AG09319 (cell line): ENCODE results near the gene DERL3.

Source experiments
- DNase-seq: peaks from one replicate; pipeline ENCODE4 v3.0.0-alpha.2; 2010; ENCODE audit warnings: low read depth; ENCODE audit errors: extremely low read depth
- CTCF ChIP-seq: IDR thresholded peaks from 2 replicates; pipeline ENCODE4 v1.5.1; 2011; ENCODE audit warnings: low read depth, mild to moderate bottlenecking, inconsistent platforms, low read length, moderate library complexity

DERL3 gene

GRCh38 chr22:23846081-23846469 lies 7.3 kb upstream of the DERL3 start:
- no peak for TF ChIP-seq CTCF
- DNase-seq, result no peak

- no peak for DNase-seq
- no peak for TF ChIP-seq CTCF
Observed at GRCh38 chr22:23845265-23846080, 6.7 kb upstream of the DERL3 start.

GRCh38 chr22:23844739-23845202 lies 6.0 kb upstream of the DERL3 start:
- DNase-seq, result no peak
- no peak for TF ChIP-seq CTCF

GRCh38 chr22:23842599-23842998 lies 3.8 kb upstream of the DERL3 start:
- DNase-seq, result no peak
- TF ChIP-seq CTCF, result no peak

- no peak for TF ChIP-seq CTCF
- DNase-seq, result no peak
Observed at GRCh38 chr22:23841736-23842445, 3.1 kb upstream of the DERL3 start.

GRCh38 chr22:23841292-23841691 lies 2.5 kb upstream of the DERL3 start:
- no peak for TF ChIP-seq CTCF
- DNase-seq, result no peak

- DNase-seq, result no peak
- TF ChIP-seq CTCF, result no peak
Observed at GRCh38 chr22:23840026-23840425, 1.2 kb upstream of the DERL3 start.
